ENCODE results near the gene ASIC4.

ASIC4 gene

GRCh38 chr2:219506802-219507526 is 7.3 kb upstream of the ASIC4 start:
- DNase-seq (ENCODE audit: low spot score in 2 of 2): no peak
- Mint-ChIP-seq H3K27ac (ENCODE audit: low read depth) (no peak overlapping the region), H3K9me3 (no peaks in the 10 kb centered on the region), H3K27me3 (peaks cover 37% of the 10 kb centered on the region), H3K4me1 (peaks cover 17% of the 10 kb centered on the region), H3K36me3 (ENCODE audit: insufficient read depth) (peaks cover 11% of the 10 kb centered on the region), H3K4me3 (no peak overlapping the region)
- no peak for ATAC-seq (replicated peaks; ENCODE audit: extremely low read depth, poor library complexity, severe bottlenecking)

- peaks cover 10% of the 10 kb centered on the region for H3K36me3 Mint-ChIP-seq (ENCODE audit: insufficient read depth)
- H3K4me1 Mint-ChIP-seq: peaks cover 17% of the 10 kb centered on the region
- no peak overlapping the region for H3K4me3 Mint-ChIP-seq
- H3K27me3 Mint-ChIP-seq: peaks cover 46% of the 10 kb centered on the region
- ATAC-seq (replicated peaks; ENCODE audit: extremely low read depth, poor library complexity, severe bottlenecking) (no peak), DNase-seq (ENCODE audit: low spot score in 2 of 2) (no peak)
- no peaks in the 10 kb centered on the region for H3K9me3 Mint-ChIP-seq
- no peak overlapping the region for H3K27ac Mint-ChIP-seq (ENCODE audit: low read depth)
Measured at GRCh38 chr2:219507581-219508443, 6.5 kb upstream of the ASIC4 start.

GRCh38 chr2:219508444-219508734 is 5.9 kb upstream of the ASIC4 start:
- no peak overlapping the region for H3K4me3 Mint-ChIP-seq
- no peaks in the 10 kb centered on the region for H3K9me3 Mint-ChIP-seq
- ATAC-seq (replicated peaks; ENCODE audit: extremely low read depth, poor library complexity, severe bottlenecking) (no peak), DNase-seq (ENCODE audit: low spot score in 2 of 2) (no peak)
- peaks cover 22% of the 10 kb centered on the region for H3K4me1 Mint-ChIP-seq
- H3K27me3 Mint-ChIP-seq: peaks cover 51% of the 10 kb centered on the region
- peaks cover 10% of the 10 kb centered on the region for H3K36me3 Mint-ChIP-seq (ENCODE audit: insufficient read depth)
- no peak overlapping the region for H3K27ac Mint-ChIP-seq (ENCODE audit: low read depth)

GRCh38 chr2:219508971-219509779 is 5.1 kb upstream of the ASIC4 start:
- Mint-ChIP-seq H3K36me3 (ENCODE audit: insufficient read depth) (peaks cover 8% of the 10 kb centered on the region), H3K4me1 (peaks cover 30% of the 10 kb centered on the region), H3K27me3 (peaks cover 59% of the 10 kb centered on the region), H3K27ac (ENCODE audit: low read depth) (no peak overlapping the region), H3K9me3 (no peaks in the 10 kb centered on the region), H3K4me3 (peak overlapping the region; percentile 56)
- no peak for DNase-seq (ENCODE audit: low spot score in 2 of 2)
- ATAC-seq (replicated peaks; ENCODE audit: extremely low read depth, poor library complexity, severe bottlenecking): peak; percentile 30

GRCh38 chr2:219509780-219510511 is 4.3 kb upstream of the ASIC4 start:
- Mint-ChIP-seq H3K36me3 (ENCODE audit: insufficient read depth) (peaks cover 5% of the 10 kb centered on the region), H3K27me3 (peaks cover 66% of the 10 kb centered on the region), H3K27ac (ENCODE audit: low read depth) (no peak overlapping the region), H3K9me3 (no peaks in the 10 kb centered on the region), H3K4me1 (peaks cover 31% of the 10 kb centered on the region), H3K4me3 (peak overlapping the region; percentile 56)
- ATAC-seq (replicated peaks; ENCODE audit: extremely low read depth, poor library complexity, severe bottlenecking) (peak; percentile 84), DNase-seq (ENCODE audit: low spot score in 2 of 2) (peak; percentile 21 to 31)

DNA sequence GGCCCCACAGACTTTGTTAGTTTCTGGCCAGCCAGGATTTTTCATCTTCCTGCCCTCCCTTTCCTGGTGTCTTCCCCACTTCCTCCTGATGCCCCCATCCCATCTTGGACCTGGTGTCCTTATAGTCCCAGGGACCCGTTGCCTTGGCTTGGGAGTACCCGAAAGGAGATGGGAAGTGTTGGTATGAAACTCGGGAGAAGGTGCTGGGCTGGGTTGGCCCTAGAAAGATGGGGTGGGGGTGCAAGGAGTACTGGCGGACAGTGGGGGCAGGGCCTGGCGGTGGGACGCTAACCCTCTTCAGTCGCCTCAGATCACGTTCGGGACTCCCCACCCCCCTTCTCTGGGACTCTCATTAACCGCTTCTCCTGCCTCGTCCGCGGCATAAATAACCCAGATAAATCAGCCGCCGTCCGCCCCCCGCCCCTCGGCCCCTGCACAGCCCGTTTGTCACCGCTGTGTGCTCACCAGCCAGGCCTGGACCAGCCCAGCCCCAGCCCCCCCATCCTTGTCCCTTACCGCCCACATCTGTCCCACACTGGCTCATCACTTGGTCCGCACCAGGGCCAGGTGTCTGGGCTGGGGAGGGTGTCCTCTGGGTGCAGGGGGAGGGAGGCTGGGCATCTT is 3.7 kb upstream of the ASIC4 start:
- Mint-ChIP-seq H3K27me3 (peaks cover 72% of the 10 kb centered on the region), H3K9me3 (no peaks in the 10 kb centered on the region), H3K36me3 (ENCODE audit: insufficient read depth) (peaks cover 3% of the 10 kb centered on the region), H3K4me1 (peaks cover 31% of the 10 kb centered on the region), H3K4me3 (peak overlapping the region; percentile 56), H3K27ac (ENCODE audit: low read depth) (no peak overlapping the region)
- DNase-seq (ENCODE audit: low spot score in 2 of 2) (no peak), ATAC-seq (replicated peaks; ENCODE audit: extremely low read depth, poor library complexity, severe bottlenecking) (no peak)

DNA sequence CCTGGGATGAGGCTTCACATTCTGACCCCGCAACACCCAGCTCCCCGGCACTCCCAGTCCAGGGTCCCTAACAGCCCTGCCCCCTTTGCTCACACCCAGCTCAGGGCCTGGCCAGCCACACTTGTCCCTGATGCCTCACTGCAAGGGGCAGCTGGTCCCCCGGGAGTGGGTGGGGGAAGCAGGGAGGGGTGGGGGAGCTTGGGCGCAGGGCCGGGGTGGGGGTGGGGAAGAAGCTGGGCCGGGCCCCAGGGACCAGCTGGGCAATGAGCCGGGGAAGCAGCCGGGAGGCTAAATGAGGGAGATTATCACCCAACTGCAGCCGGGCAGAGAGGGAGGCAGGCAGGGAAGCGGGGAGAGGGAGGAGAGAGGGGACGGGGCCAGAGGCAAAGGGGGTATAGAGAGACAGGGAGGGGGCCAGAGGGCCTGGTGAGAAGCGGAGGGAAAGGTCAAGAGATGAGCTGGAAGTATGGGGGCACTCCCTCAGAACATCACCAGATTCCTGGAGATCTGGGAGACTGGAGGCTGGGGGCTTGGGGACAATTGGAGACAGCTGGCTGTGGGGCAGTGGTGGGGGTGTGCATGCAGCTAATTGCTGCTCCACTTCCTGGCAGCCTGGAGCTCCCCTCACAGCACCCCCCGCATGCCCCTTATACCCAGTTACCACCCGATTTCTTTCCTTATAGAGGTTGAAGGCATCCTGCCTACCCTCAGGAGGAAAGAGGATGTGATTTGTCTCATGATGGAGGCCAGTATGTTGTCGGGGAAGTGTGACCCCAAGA is 2.5 kb upstream of the ASIC4 start:
- Mint-ChIP-seq H3K27ac (ENCODE audit: low read depth) (no peak overlapping the region), H3K4me1 (peaks cover 31% of the 10 kb centered on the region), H3K36me3 (ENCODE audit: insufficient read depth) (peaks cover under 1% of the 10 kb centered on the region), H3K27me3 (peaks cover 83% of the 10 kb centered on the region), H3K9me3 (no peaks in the 10 kb centered on the region), H3K4me3 (no peak overlapping the region)
- DNase-seq (ENCODE audit: low spot score in 2 of 2) (no peak), ATAC-seq (replicated peaks; ENCODE audit: extremely low read depth, poor library complexity, severe bottlenecking) (no peak)

DNA sequence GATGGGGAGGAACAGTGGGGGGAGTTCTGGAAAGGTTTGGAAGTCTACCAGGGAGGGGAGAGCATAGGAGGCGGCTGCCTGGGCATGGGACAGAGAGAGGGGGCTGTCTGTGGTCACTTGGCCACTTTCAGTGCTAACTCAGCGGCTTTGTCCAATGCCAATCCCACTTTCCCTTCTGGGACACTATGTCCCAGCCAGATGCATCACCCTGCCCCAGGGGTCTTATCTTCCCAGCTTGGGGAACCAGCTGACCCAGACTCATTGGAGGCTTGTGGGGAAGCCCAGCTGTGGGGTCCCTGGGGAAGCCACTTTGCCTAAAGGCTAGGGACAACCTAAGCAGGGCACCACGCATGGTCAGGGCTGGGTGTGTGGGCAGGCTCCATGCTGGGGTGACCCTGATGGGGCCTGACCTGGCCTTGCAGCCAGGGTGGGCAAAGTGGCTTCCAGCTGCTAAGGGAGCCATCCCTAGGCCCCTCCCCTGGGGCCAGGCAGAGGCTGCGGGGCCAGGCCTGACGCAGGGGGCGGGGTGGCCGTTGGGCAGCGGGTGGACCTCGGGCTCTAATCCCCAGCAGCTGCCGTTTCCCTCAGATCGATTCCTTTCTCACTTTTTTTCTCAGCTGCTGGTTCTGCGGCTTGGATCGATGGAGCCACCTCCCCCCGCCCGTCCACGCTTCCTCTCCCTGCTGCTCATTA is 1.6 kb upstream of the ASIC4 start:
- H3K4me1 Mint-ChIP-seq: peaks cover 31% of the 10 kb centered on the region
- no peak for DNase-seq (ENCODE audit: low spot score in 2 of 2)
- no peak overlapping the region for H3K4me3 Mint-ChIP-seq
- H3K9me3 Mint-ChIP-seq: no peaks in the 10 kb centered on the region
- H3K27me3 Mint-ChIP-seq: peaks cover 88% of the 10 kb centered on the region
- H3K36me3 Mint-ChIP-seq (ENCODE audit: insufficient read depth): no peaks in the 10 kb centered on the region
- ATAC-seq (replicated peaks; ENCODE audit: extremely low read depth, poor library complexity, severe bottlenecking): no peak
- no peak overlapping the region for H3K27ac Mint-ChIP-seq (ENCODE audit: low read depth)

- no peak overlapping the region for H3K27ac Mint-ChIP-seq (ENCODE audit: low read depth)
- peaks cover 31% of the 10 kb centered on the region for H3K4me1 Mint-ChIP-seq
- H3K9me3 Mint-ChIP-seq: no peaks in the 10 kb centered on the region
- H3K36me3 Mint-ChIP-seq (ENCODE audit: insufficient read depth): no peaks in the 10 kb centered on the region
- no peak for DNase-seq (ENCODE audit: low spot score in 2 of 2)
- H3K27me3 Mint-ChIP-seq: peaks cover 95% of the 10 kb centered on the region
- peak overlapping the region; percentile 34 for H3K4me3 Mint-ChIP-seq
- ATAC-seq (replicated peaks; ENCODE audit: extremely low read depth, poor library complexity, severe bottlenecking): no peak
Measured at GRCh38 chr2:219513787-219514186, 495 bp upstream of the ASIC4 start.

- Mint-ChIP-seq H3K9me3 (no peaks in the 10 kb centered on the region), H3K4me3 (no peak overlapping the region), H3K27me3 (peaks cover 99% of the 10 kb centered on the region), H3K36me3 (ENCODE audit: insufficient read depth) (no peaks in the 10 kb centered on the region), H3K4me1 (peaks cover 26% of the 10 kb centered on the region), H3K27ac (ENCODE audit: low read depth) (no peak overlapping the region)
- ATAC-seq (replicated peaks; ENCODE audit: extremely low read depth, poor library complexity, severe bottlenecking) (no peak), DNase-seq (ENCODE audit: low spot score in 2 of 2) (no peak)
Measured at GRCh38 chr2:219514836-219515235, 554 bp downstream of the ASIC4 start.
